H9 (cell line): ENCODE results near the gene DIP2C. TPM values are rescaled to one million over a fixed set of nuclear protein-coding genes. Genes with fewer than 3 reads are reported as not detected.
A peak's percentile ranks its signal among the peaks of the same experiment; 100 is the strongest.

Experiments used
- DNase-seq: peaks from one replicate; pipeline ENCODE4 v3.0.0-alpha.2; 2017
- H2AFZ ChIP-seq: one replicate; pipeline ENCODE4 v1.6.1; 2013; ENCODE audit warnings: mild to moderate bottlenecking, low read length, control low read depth, moderate library complexity
- H2AK5ac ChIP-seq: 2 replicates; pipeline ENCODE4 v1.6.1; 2013; ENCODE audit warnings: low read length, control low read depth, mixed read lengths; ENCODE audit not compliant: insufficient read length
- H2BK120ac ChIP-seq: one replicate; pipeline ENCODE4 v1.6.1; 2013; ENCODE audit warnings: low read depth, mild to moderate bottlenecking, low read length, control low read depth, inconsistent platforms; ENCODE audit not compliant: poor library complexity, severe bottlenecking
- H2BK12ac ChIP-seq: 2 replicates; pipeline ENCODE4 v1.6.1; 2013; ENCODE audit warnings: low read length, control low read depth, mixed read lengths, low read depth; ENCODE audit not compliant: insufficient read length
- H2BK15ac ChIP-seq: 2 replicates; pipeline ENCODE4 v1.6.1; 2013; ENCODE audit warnings: low read depth, low read length, control low read depth
- H2BK20ac ChIP-seq: one replicate; pipeline ENCODE4 v1.6.1; 2013; ENCODE audit warnings: low read depth, mild to moderate bottlenecking, low read length, control low read depth, inconsistent platforms; ENCODE audit not compliant: poor library complexity, severe bottlenecking
- H2BK5ac ChIP-seq: 2 replicates; pipeline ENCODE4 v1.6.1; 2013; ENCODE audit warnings: low read length, control low read depth, mixed read lengths; ENCODE audit not compliant: insufficient read length
- H3K14ac ChIP-seq: 2 replicates; pipeline ENCODE4 v1.6.1; 2013; ENCODE audit warnings: low read length, control low read depth; ENCODE audit not compliant: insufficient read depth
- H3K18ac ChIP-seq: 2 replicates; pipeline ENCODE4 v1.6.1; 2013; ENCODE audit warnings: low read depth, mild to moderate bottlenecking, mixed read lengths, low read length, control low read depth; ENCODE audit not compliant: insufficient read length
- H3K23ac ChIP-seq: 2 replicates; pipeline ENCODE4 v1.6.1; 2013; ENCODE audit warnings: low read length, control low read depth, mixed read lengths, low read depth; ENCODE audit not compliant: insufficient read length
- H3K23me2 ChIP-seq: 2 replicates; pipeline ENCODE4 v1.6.1; 2013; ENCODE audit warnings: low read depth, mild to moderate bottlenecking, mixed read lengths, low read length, control low read depth; ENCODE audit not compliant: insufficient read length, poor library complexity, severe bottlenecking
- H3K27ac ChIP-seq: 2 replicates; pipeline ENCODE4 v1.5.1; 2013; ENCODE audit warnings: low read length, control low read depth, mixed read lengths, low read depth; ENCODE audit not compliant: insufficient read length
- H3K27me3 ChIP-seq: 2 replicates; pipeline ENCODE4 v1.6.1; 2013; ENCODE audit warnings: low read length, control low read depth, inconsistent platforms; ENCODE audit not compliant: insufficient read depth
- H3K4ac ChIP-seq: 2 replicates; pipeline ENCODE4 v1.6.1; 2013; ENCODE audit warnings: low read depth, mild to moderate bottlenecking, control low read depth, inconsistent platforms, low read length, moderate library complexity
- H3K4me1 ChIP-seq: 2 replicates; pipeline ENCODE4 v1.6.1; 2013; ENCODE audit warnings: low read length, control low read depth, inconsistent platforms; ENCODE audit not compliant: insufficient read depth
- H3K4me2 ChIP-seq: 2 replicates; pipeline ENCODE4 v1.6.1; 2013; ENCODE audit warnings: low read length, control low read depth, mixed read lengths; ENCODE audit not compliant: insufficient read length, insufficient read depth
- H3K56ac ChIP-seq: 2 replicates; pipeline ENCODE4 v1.6.1; 2013; ENCODE audit warnings: low read depth, mild to moderate bottlenecking, mixed read lengths, low read length, control low read depth; ENCODE audit not compliant: insufficient read length
- H3K79me1 ChIP-seq: 2 replicates; pipeline ENCODE4 v1.6.1; 2013; ENCODE audit warnings: low read depth, mild to moderate bottlenecking, moderate library complexity, low read length, control low read depth, inconsistent platforms; ENCODE audit not compliant: insufficient read depth, poor library complexity, severe bottlenecking
- H3K79me2 ChIP-seq: 2 replicates; pipeline ENCODE4 v1.6.1; 2013; ENCODE audit warnings: low read length, control low read depth, inconsistent platforms; ENCODE audit not compliant: insufficient read depth
- H3K9ac ChIP-seq: 2 replicates; pipeline ENCODE4 v1.6.1; 2013; ENCODE audit warnings: low read length, control low read depth, mixed read lengths; ENCODE audit not compliant: insufficient read length; ENCODE audit errors: extremely low read depth
- H3K9me3 ChIP-seq: one replicate; pipeline ENCODE4 v1.6.1; 2013; ENCODE audit warnings: low read depth, low read length, inconsistent platforms; ENCODE audit not compliant: control insufficient read depth
- H3T11ph ChIP-seq: one replicate; pipeline ENCODE4 v1.6.1; 2013; ENCODE audit warnings: mild to moderate bottlenecking, low read length, control low read depth, inconsistent platforms
- H4K20me1 ChIP-seq: one replicate; pipeline ENCODE4 v1.6.1; 2013; ENCODE audit not compliant: control insufficient read depth, insufficient read length, insufficient read depth
- H4K5ac ChIP-seq: 2 replicates; pipeline ENCODE4 v1.6.1; 2013; ENCODE audit warnings: low read depth, mild to moderate bottlenecking, mixed read lengths, low read length, control low read depth; ENCODE audit not compliant: insufficient read length
- H4K8ac ChIP-seq: replicated peaks from 2 replicates; pipeline ENCODE4 v1.6.1; 2013; ENCODE audit warnings: low read length, control low read depth, mixed read lengths, low read depth; ENCODE audit not compliant: insufficient read length
- H4K91ac ChIP-seq: 2 replicates; pipeline ENCODE4 v1.6.1; 2013; ENCODE audit warnings: low read depth, mild to moderate bottlenecking, moderate library complexity, mixed read lengths, low read length, control low read depth; ENCODE audit not compliant: insufficient read length
- H3K27ac Mint-ChIP-seq, 3 experiments: 2 replicates in 2 of 3; 3 replicates in 1 of 3; pipeline ENCODE4 v1.8.0; 2020 to 2021; ENCODE audit warnings: mixed read lengths in 3 of 3, mild to moderate bottlenecking in 1 of 3, moderate library complexity in 1 of 3
- H3K27me3 Mint-ChIP-seq: 2 replicates; pipeline ENCODE4 v1.8.0; 2021; ENCODE audit warnings: low read depth, mild to moderate bottlenecking, moderate library complexity, mixed read lengths
- H3K36me3 Mint-ChIP-seq, 3 experiments: 2 replicates in 2 of 3; 3 replicates in 1 of 3; pipeline ENCODE4 v1.8.0; 2020 to 2021; ENCODE audit warnings: low read depth in 3 of 3, mixed read lengths in 3 of 3; ENCODE audit not compliant: insufficient read depth in 1 of 3
- H3K4me1 Mint-ChIP-seq, 2 experiments: 2 replicates each; pipeline ENCODE4 v1.8.0; 2020; ENCODE audit warnings: mixed read lengths in 2 of 2
- H3K4me3 Mint-ChIP-seq, 2 experiments: 2 replicates in 1 of 2; 3 replicates in 1 of 2; pipeline ENCODE4 v1.8.0; 2020 to 2021; ENCODE audit warnings: mild to moderate bottlenecking in 2 of 2, mixed read lengths in 2 of 2, moderate library complexity in 1 of 2
- H3K9me3 Mint-ChIP-seq, 2 experiments: 2 replicates in 1 of 2; 3 replicates in 1 of 2; pipeline ENCODE4 v1.8.0; 2020; ENCODE audit warnings: mild to moderate bottlenecking in 2 of 2, mixed read lengths in 2 of 2, moderate library complexity in 1 of 2
- CTCF ChIP-seq: fragments of 200-600 bp; sonication (generic); conservative IDR thresholded peaks from 3 replicates; pipeline ENCODE4 v1.8.0; 2021; ENCODE audit warnings: antibody characterized with exemption, mild to moderate bottlenecking
- WGBS: extraction: QIAGEN DNeasy Blood & Tissue Kit; methylation state at CpG from one replicate; pipeline ENCODE4 v1.1.7; 2013; ENCODE audit warnings: missing lambda C conversion rate, low lambda C conversion rate, mixed read lengths; ENCODE audit not compliant: insufficient read length; ENCODE audit errors: extremely low coverage; 5-methylcytosine and 5-hydroxymethylcytosine counted together
- total RNA-seq: library from RNA; stranded (reverse); gene quantifications from 2 replicates; pipeline ENCODE4 v1.2.1, GENCODE V29; 2021

The DIP2C gene
- total RNA-seq, 1 experiment from 2014 or later, result 7.9 TPM

GRCh38 chr10:614139-614711, 75.2 kb downstream of the DIP2C start:
- Histone ChIP-seq H4K20me1 (peaks cover 2% of the 10 kb centered on the region), H3T11ph (no peak overlapping the region), H3K23me2 (no peaks in the 10 kb centered on the region), H4K5ac (no peak overlapping the region), H4K8ac (no peak overlapping the region), H3K79me1 (no peaks in the 10 kb centered on the region), H2AFZ (no peak overlapping the region), H3K18ac (peak overlapping the region; percentile 41), H3K56ac (no peak overlapping the region), H3K14ac (peak overlapping the region; percentile 53; the same call in 1 of the 2 replicates), H3K27me3 (no peaks in the 10 kb centered on the region), H3K4me2 (no peak overlapping the region), H2BK5ac (no peak overlapping the region), H2BK20ac (no peak overlapping the region), H2AK5ac (no peak overlapping the region), H2BK120ac (no peak overlapping the region), H3K23ac (no peak overlapping the region), H3K4ac (no peak overlapping the region), H4K91ac (no peak overlapping the region), H3K9me3 (no peaks in the 10 kb centered on the region), H3K9ac (no peak overlapping the region), H3K79me2 (no peaks in the 10 kb centered on the region), H2BK12ac (no peak overlapping the region), H3K27ac (no peak overlapping the region), H3K4me1 (peaks cover 9% of the 10 kb centered on the region; the same call in 1 of the 2 replicates), H2BK15ac (no peak overlapping the region)
- no peak for TF ChIP-seq CTCF
- peaks cover 57 to 58% of the 10 kb centered on the region in 2 experiments for H3K4me1 Mint-ChIP-seq
- no peaks in the 10 kb centered on the region; a peak in 1 of 7 replicates for H3K36me3 Mint-ChIP-seq
- no peak overlapping the region; a peak in 1 of 5 replicates for H3K4me3 Mint-ChIP-seq
- DNase-seq, result no peak
- no peaks in the 10 kb centered on the region for H3K27me3 Mint-ChIP-seq
- no CpG with 5 or more reads among the region's 15 CpGs for WGBS
- peak overlapping the region; percentile 15 to 92 (median 32); a peak in 2 of 7 replicates for H3K27ac Mint-ChIP-seq
- H3K9me3 Mint-ChIP-seq, result no peaks in the 10 kb centered on the region
